ENCODE data around the gene NCKAP5.

The NCKAP5 gene

DNA sequence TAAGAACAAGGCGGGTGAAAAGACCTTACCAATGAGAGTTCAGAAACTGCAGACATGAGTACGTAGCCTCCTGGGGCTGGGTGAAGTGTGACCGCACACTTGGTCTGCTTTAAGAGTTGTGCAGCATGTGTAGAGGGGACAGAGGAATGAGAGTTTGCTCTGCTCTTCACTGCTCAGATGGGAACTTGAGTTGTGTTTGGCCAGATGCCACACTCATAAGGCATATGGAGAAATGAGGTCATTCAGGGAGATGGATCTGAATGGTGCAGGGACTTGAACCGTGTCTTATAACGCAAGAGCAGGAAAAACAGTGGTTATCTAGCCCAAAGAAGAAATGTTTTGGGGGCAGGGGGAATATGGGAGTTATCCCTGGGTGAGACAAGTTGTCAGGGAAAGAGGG, 624.4 kb downstream of the NCKAP5 start:
- DNase-seq (ENCODE audit: low read depth): no peak

DNA sequence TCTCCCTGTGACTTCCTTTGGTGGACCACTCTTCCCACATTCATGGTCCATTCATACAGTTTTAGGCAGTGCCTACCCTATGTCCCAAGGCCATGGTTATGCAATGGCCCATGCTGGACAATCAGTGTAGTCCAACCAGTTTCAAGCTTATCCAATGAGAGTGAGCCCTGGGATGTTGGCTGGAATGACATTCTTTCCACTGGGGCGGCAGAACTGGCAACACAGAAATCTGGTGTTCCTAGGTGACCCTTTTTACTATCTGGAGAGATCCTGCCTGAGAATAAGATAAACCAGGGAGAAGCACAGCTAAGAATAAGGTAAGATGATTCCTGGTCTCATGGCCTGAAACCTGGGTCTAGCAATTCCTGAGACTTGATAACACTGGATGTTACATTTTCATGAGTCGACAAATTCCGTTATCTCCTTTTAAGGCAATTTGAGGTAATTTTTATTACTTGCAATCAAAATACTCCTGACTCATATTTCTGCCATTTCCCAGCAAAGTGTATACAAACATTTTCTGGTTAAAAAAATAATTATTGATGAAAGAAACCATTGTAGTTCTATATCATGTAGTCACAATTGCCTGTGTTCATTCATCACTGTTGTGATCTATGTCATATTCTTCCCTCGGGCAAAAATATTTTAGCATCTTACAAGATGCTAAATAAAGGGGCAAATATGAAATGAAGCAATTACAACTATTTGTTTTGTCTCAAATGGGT, 626.8 kb downstream of the NCKAP5 start:
- no peak for DNase-seq (ENCODE audit: low read depth)

DNA sequence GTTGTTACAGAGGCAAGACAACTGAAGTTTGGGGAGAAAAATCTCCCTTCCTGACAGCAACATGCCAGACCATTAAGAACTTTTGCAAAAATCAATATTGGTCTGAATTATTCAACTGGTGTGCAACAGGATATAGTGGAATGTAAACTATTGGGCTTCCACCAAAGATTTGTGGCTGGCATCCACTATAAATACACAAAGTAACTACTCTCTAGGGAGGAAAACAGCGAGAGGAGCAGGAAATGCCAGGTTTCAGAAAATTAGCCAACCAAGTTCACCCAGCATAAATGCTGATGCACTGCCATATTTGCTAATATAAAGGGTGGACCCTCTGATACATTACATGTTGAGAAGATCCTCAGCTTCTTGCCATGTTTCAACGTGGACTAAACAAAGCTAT, 630.6 kb downstream of the NCKAP5 start:
- DNase-seq (ENCODE audit: low read depth): no peak

DNA sequence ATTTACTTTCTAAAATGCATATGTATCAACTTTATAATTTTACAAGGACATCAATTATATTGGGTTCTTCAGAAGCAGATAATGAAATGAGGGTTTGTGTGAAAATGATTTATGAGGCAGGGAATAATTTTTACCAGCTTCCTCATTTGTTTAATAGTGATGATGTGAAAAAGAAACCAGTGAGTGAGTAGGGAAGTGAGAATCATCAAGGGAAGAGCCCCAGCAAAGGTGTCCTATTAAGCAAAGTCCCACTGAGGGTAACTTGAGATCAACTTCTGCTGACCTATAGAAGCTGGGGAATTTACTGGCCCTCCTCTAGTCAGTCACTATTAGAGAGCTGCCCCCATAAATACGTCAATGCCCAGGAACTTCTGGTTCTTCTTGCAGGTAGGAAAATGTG, 631.5 kb downstream of the NCKAP5 start:
- DNase-seq (ENCODE audit: low read depth): no peak

DNA sequence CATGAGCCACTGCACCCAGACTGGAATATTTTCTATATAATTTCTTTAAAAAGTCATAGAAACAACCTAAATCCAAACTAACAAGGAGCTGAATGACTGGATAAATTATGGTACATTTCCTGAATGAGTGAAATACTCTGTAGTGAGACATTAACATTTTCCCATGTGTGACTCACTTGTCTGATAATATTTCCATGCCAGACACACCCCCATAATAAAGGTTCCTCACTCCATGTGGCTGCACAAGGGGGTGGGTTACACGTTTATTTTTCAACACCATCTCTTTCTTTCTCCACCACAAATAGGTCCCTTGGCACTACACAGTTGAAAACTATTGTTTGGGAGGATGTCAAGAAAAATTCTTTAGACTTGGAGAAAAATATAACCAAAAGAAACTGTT, 632.0 kb downstream of the NCKAP5 start:
- no peak for DNase-seq (ENCODE audit: low read depth)

DNA sequence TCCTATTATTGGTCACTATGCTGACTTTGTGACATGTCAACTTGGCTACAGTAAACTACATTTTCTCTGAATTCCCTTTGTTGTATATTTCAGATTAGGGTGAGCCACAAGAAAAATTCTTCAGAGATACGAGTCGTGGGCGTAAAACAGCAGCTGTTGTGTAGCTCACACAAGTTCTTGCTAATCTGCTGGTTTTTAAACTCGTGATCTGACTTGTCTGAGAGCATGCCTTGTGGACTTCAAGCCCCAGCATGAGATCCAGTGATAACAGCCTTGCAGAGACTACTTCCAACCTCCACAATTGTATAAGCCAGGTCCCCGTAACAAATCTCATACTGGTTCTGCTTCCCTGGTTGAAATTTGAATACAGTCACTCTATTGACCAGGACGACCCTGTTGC, 638.5 kb downstream of the NCKAP5 start:
- no peak for DNase-seq (ENCODE audit: low read depth)

DNA sequence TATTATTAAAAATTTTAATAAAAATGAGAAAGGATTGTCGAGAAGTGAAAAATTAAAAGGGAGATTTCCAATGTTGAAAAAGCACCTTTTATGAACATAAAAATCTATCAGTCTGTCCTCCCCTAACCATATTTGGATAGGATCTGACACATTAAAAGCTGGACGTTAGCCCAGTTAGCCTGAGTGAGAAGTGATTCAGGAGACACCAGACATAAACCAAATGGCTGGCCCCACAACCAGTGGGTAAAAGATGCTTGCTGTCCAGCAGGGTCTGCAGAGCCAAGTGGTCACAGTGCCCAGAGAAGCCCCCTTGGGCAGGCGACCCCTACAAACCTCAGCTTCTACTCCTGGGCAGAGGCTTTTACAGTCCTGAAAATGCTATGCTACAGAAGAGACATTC, 644.5 kb downstream of the NCKAP5 start:
- DNase-seq (ENCODE audit: low read depth): no peak

DNA sequence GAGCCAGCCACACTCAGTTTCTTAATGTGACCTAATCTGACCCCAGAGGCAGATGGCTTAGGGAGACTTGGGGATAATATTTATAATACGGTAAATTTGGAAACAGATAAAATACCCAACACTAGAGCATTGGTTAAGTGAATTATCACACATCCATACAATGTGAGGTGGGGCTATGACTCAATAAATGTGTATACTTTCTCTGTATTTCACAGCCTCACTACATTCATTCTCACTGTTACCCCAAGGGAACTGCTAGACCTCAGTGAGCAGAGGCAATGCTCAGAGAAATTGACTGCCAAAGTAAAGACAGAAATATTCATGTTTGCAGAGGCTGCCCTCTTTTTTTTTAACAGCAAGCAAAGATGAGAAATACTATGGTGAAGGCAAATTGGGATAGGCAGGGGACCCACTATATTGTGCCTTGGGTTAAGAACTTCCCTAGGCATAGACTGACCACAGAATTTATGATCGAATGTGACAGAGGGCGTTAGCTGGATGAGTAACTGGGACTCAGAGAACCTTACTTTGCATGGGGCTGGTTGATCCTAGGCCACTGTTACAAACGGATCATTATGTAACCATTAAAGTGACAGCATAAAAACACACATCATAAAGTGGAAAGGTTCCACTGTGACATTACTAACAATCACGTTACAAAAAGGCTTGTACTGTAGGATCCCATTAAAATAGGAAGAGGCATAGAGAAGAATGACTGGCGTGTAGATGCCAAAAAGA, 652.3 kb downstream of the NCKAP5 start:
- DNase-seq (ENCODE audit: low read depth): no peak

DNA sequence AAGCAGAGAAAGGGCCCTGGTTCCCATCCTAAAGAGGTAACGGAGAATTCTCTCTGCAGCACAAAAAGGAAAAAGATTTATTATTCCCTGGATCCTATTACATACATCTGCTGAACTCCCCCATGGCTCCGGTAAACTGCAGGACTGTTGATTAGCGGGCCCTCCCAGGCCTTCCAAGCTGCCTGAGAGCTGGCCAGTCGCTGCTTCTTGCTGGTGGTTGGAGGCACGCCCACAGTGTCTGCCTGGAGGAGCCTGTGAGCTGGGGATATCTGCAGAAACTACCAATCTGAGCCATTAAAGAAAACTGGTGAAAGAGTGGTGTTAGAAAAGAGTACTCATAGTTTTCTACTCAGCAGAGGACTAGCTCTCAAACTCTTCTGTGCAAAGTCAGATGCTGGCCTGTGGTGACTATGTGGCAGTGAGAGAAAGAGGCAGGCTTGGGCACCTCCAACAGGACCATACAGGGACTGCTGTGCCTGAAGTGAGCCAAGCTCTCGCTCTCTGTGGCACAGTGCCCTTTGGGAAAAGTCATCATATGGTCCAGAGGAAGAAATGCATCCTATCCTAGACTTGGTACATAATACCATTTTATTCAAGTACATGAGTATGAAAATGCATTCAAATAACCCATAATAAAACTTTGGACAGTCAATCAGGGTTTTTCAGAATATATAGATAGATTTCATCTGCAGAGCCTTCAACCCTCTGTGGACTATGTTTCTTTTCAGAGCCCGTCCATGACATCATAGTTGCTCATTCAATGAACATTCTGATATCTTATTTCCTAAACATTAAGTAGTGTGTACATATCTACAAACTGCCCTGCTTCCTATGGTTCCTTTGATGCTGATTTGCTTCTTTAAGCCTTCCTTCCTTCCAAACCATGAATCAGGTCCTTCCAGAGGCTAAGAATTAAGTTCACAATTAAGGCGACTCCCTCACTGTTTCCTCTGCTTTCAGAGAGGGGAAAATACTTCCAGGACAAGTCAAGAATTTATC, 656.2 kb downstream of the NCKAP5 start:
- no peak for DNase-seq (ENCODE audit: low read depth)

DNA sequence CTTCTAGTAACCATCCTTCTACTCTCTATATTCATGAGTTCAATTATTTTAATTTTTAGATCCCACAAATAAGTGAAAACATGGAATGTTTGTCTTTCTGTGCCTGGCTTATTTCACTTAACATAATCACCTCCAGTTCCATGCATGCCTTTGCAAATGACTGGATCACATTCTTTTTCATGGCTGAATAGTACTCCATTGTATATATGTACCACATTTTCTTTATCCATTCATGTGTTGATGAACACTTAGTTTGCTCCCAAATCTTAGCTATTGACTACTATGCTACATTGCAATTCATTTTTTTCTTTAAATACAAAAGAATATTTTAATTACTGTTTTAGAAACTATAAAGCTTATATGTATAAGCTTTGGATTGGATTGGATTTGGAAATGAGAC, 657.8 kb downstream of the NCKAP5 start:
- DNase-seq (ENCODE audit: low read depth): no peak

DNA sequence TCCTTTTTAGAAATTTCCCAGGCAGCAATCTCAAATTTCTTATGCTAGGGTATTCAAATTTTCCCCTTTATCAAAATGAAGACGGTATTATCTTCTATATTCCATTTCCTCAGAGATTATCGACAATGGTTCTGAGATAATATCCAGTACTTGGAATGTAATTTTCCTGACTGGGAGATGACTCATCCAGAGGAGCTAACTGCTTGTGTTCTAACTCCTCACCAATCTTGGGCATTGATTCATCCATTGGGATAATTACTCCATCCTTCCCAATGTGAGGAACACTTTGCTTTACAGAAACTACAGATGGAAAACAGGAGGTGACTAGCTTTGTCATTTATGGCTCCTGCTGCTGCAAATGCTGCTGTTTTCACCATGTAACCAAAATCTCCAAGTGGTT, 658.8 kb downstream of the NCKAP5 start:
- no peak for DNase-seq (ENCODE audit: low read depth)

DNA sequence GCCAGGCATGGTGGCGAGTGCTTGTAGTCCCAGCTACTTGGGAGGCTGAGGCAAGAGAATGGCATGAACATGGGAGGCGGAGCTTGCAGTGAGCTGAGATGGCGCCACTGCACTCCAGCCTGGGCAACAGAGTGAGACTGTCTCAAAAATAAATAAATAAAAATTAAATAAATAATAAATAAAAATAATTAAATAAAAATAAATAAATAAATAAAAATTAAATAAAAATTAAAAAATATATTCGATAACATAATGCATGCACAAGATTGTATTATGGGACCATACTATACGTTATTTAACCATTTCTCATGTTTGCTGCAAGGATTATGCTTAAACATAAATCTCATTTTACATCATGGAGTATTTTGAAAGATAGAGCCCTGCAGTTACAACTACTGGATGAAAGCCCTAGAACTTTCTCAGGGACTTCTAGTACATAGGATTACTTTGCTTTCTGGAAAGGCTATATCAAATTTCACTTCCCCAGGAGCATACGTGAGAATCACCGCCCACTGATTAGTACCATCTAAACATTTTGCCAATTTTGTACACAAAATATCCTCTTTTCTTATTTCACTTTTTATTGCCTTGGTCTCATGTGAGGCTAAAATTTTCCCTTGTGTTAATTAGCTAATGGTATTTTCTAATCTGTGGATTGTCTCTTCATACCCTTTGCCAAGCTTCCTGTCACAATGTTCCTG, 664.0 kb downstream of the NCKAP5 start:
- no peak for DNase-seq (ENCODE audit: low read depth)

DNA sequence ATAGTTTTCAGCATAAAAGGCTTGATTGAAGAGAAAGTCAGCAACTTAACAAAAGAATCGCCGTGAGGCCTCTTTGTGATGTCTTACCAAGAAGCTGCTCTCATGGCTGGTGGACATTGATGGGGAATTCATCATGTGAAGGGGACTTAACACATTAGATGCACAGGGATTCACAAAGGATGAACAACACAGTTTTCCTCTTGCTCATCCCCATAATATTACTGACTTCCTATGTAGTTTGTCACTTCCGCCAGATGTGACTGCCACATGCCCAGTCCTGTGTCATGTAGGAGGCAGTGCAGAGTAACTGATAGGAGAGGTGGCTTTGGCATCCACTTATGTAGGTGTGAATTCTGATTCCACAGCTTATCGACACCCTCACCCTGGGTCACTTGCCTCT, 665.6 kb downstream of the NCKAP5 start:
- DNase-seq (ENCODE audit: low read depth): no peak

DNA sequence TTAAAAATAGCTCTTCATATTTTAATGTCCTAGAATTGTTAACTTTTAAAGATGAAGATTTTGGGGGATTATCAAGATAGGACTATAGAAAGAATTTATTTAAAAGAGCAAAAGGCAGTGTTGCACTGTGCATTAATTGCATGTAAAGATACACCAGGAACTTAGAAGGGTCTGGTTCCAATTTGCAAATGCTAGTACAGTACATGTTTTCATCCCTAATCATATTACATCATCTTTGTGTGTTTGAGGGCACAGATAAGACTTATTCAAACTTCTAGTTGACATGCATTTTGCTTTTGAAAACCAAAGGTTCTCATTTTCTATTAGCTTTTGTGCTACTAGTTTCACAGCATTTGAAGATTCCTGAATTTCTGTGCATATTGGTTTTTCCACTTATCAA, 666.6 kb downstream of the NCKAP5 start:
- no peak for DNase-seq (ENCODE audit: low read depth)

DNA sequence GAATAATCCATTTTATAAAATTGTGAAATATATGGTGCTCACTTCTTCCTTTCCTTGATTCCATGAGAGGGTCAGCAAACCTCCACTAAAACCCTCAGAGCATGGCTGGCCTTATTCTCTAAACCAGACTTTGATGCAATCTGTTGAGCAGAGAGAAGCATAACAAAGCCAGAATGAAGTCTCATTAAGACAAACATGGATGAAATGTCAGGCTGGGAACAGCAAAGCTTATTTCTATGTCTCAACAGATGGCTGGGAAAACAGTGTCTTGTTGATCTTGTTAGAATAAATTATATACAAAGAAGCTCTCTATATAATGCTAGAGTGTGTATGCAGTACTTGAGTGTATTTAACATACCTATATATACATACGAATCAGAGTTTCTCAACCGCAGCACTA, 671.2 kb downstream of the NCKAP5 start:
- no peak for DNase-seq (ENCODE audit: low read depth)

DNA sequence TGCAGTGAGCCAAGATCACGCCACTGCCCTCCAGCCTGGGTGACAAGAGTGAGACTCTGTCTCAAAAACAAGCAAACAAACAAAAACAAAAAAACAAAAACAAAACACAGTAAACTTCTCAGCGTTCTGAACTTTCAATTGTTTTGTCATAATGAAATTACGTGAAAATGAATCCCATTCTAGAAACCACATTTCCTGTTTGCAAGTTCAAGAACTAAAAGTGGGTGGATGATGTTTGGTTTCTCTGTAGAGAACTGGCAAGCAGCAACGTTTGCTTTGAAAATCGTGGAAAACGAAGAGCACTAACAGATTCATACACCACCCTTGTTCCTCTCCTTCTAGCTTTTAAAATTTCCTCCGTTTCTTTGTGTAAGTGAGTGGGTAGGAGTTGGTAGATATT, 672.2 kb downstream of the NCKAP5 start:
- no peak for DNase-seq (ENCODE audit: low read depth)

DNA sequence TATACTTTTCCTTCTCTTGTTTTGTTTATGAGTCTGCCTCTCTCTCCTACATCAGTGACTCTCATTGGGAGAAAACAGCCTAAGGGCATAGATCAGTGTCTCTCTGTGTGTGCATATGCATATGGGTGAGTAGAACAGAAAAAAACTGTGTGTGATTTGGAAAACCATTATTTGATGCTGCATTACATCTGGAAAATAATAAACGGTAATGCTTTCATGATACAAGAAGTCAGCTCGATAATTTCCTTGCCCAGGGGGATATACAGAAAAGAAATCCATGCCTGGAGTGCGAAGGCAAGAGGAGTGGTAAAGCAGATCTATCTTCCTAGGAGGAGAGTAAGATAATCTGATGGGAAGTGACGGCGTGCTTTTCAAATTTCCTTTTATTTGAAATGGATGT, 676.8 kb downstream of the NCKAP5 start:
- DNase-seq (ENCODE audit: low read depth): no peak

DNA sequence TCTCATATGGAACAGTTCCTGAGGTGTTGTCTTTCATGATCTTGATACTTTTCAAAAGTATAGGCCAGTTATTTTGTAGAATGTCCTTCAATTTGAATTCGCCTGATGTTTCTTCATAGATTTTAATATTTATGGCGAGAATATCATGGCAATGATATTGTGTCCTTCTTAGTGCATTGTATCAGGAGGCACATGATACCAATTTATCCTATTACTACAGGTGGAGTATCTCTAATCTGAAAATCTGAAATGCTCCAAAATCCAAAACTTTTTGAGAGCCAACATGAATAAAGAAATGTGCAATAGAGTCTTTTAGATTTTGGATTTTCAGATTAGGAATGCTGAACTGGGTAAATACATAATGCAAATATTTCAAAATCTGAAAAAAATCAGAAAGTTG, 681.7 kb downstream of the NCKAP5 start:
- no peak for DNase-seq (ENCODE audit: low read depth)

DNA sequence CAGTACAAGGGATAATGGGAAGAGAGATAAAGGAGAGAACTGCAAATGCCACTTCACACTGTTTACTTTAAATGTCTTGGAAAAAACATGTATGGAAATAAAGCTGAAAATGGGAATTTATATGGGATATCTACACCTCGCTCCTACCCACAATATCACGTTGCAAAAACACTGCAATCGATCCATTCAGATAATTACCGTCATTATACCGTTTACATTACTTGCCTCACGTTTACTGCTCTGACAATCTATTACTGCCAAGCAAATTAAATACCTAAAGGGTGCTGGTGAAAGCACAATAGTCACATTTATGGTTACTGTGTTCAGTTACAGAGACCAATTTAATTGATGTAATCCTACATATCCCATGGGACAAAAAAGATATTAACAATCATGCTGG, 683.6 kb downstream of the NCKAP5 start:
- DNase-seq (ENCODE audit: low read depth): no peak

DNA sequence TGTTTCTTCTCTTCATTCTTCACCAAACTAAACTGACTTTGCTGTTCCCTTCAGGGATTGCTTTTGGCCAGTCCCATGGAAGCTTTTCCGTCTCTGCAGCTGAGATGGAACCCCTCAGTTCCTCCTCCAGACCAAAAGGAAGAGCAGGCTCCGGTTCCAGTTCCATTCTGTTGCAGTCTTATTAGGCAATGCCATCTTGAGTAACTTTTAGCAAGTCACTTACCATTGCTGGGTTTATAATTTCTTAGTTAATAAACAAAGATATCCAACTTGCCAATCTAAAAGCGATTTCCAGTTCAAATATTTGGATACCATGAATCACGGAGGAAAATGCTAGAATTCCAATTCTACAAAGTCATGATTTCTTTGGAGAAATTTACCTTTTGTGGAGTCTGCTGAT, 684.0 kb downstream of the NCKAP5 start:
- no peak for DNase-seq (ENCODE audit: low read depth)

DNA sequence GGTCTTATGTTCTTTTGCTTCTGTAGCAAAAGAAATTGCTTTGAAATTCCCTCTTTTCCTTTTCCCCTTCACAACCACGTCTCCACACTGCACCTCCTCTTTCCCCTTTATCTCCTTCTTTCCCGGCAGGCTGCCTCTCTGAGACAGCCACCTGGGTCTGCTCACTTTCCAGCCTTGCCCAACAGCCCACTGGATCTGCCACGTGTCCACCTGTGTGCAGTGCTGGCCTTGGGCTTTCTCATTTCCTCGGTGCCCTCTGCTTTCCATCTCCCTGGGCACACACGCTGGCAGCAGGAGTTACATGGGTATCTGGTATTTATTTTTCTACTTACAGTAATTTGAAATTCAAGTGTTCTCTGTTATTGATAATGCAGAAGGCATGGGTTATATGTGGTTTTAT, 684.8 kb downstream of the NCKAP5 start:
- no peak for DNase-seq (ENCODE audit: low read depth)

DNA sequence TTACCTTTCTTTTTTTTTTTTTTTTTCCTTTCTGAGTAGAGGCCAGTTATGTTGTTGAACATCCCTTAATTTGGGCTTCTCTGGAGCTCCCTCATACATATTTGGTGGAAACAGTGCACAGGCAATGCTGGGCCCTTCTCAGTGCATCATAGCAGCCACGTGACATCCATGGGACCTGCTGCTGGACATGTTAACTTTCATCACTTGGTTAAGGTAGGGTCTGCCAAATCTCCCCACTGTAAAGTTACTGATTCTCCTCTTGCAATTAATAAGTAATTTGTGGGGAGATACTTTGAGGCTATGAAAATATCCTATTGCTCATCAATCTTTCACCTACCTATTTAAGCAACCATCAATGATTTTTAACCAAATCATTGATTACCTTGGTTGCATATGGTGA, 686.7 kb downstream of the NCKAP5 start:
- DNase-seq (ENCODE audit: low read depth): no peak
